22Rv1 (cell line): ENCODE results near the gene MRAS.
A peak's percentile ranks its signal among the peaks of the same experiment; 100 is the strongest.

Experiments used
- H3K27ac ChIP-seq: fragments of 450-650 bp; 2 replicates; pipeline ENCODE4 v1.5.1; 2017
- CTCF ChIP-seq: fragments of 450-650 bp; IDR thresholded peaks from 2 replicates; pipeline ENCODE4 v1.5.1; 2017; ENCODE audit warnings: mild to moderate bottlenecking
- ZFX ChIP-seq: fragments of 450-650 bp; IDR thresholded peaks from 2 replicates; pipeline ENCODE4 v1.6.1; 2017; ENCODE audit warnings: antibody characterized with exemption, borderline replicate concordance

Gene MRAS

GRCh38 chr3:138435840-138436239 lies 87.5 kb downstream of the MRAS start:
- TF ChIP-seq CTCF (no peak), ZFX (no peak)
- no peak overlapping the region for H3K27ac ChIP-seq

GRCh38 chr3:138437281-138437680 lies 88.9 kb downstream of the MRAS start:
- H3K27ac ChIP-seq, result no peak overlapping the region
- TF ChIP-seq CTCF (0 out of 2 replicates have a peak, but pooled peaks have one; percentile 3), ZFX (no peak)

GRCh38 chr3:138438896-138439295 lies 90.5 kb downstream of the MRAS start:
- H3K27ac ChIP-seq, result no peak overlapping the region
- TF ChIP-seq ZFX (no peak), CTCF (no peak)

GRCh38 chr3:138439646-138440045 lies 91.3 kb downstream of the MRAS start:
- no peak overlapping the region for H3K27ac ChIP-seq
- TF ChIP-seq ZFX (no peak), CTCF (no peak)

GRCh38 chr3:138440121-138440521 lies 91.7 kb downstream of the MRAS start:
- H3K27ac ChIP-seq, result no peak overlapping the region
- no peak for TF ChIP-seq CTCF
- no peak for TF ChIP-seq ZFX

GRCh38 chr3:138440596-138440995 lies 92.2 kb downstream of the MRAS start:
- no peak overlapping the region for H3K27ac ChIP-seq
- TF ChIP-seq ZFX (no peak), CTCF (no peak)

- no peak overlapping the region for H3K27ac ChIP-seq
- no peak for TF ChIP-seq ZFX
- TF ChIP-seq CTCF, result no peak
Measured at GRCh38 chr3:138441256-138441655, 92.9 kb downstream of the MRAS start.
